PC-3 (cell line): Measurements from ENCODE around the gene CXorf49B. TPM values are rescaled to one million over a fixed set of nuclear protein-coding genes. Genes with fewer than 3 reads are reported as not detected.

Source experiments
- ATAC-seq: fragments of 200-7000 bp; cut with Tn5 transposase; 2 replicates; pipeline ENCODE4 v1.9.1; 2020; ENCODE audit warnings: mild to moderate bottlenecking, moderate library complexity
- BruUV-seq: library from RNA; stranded (reverse); fragments of 400-500 nt; replicated peaks from 2 replicates; lab custom pipeline; 2021; lab: Mats Ljungman, UMichigan
- CTCF ChIA-PET: fragments of 300-600 bp; sonication (Branson Sonifier 250); formaldehyde crosslinking; loops from one replicate; lab custom pipeline; 2022; ENCODE audit warnings: antibody characterized with exemption; lab: Charles Lee
- POLR2A ChIA-PET: fragments of 300-600 bp; sonication (Branson Sonifier 250); formaldehyde crosslinking; loops from one replicate; lab custom pipeline; 2022; ENCODE audit warnings: antibody characterized with exemption; ENCODE audit not compliant: unreplicated experiment; lab: Charles Lee
- DNase-seq: peaks from one replicate; pipeline ENCODE4 v3.0.0-alpha.2; 2015
- H2AFZ ChIP-seq: fragments of 300-600 bp; sonication (generic); 2 replicates; pipeline ENCODE4 v1.6.0; 2016; ENCODE audit warnings: antibody characterized with exemption, low read length
- H3F3A ChIP-seq: fragments of 300-600 bp; sonication (generic); one replicate; pipeline ENCODE4 v1.6.0; 2017; ENCODE audit warnings: antibody characterized with exemption, low read length, control low read depth, mild to moderate bottlenecking; ENCODE audit not compliant: unreplicated experiment
- H3K27ac ChIP-seq: fragments of 300-600 bp; sonication (generic); 2 replicates; pipeline ENCODE4 v1.5.1; 2016; ENCODE audit warnings: mild to moderate bottlenecking, low read length
- H3K27me3 ChIP-seq: fragments of 300-600 bp; sonication (generic); 2 replicates; pipeline ENCODE4 v1.6.1; 2016; ENCODE audit warnings: low read length, mixed read lengths
- H3K36me3 ChIP-seq: fragments of 300-600 bp; sonication (generic); 2 replicates; pipeline ENCODE4 v1.6.1; 2016; ENCODE audit warnings: low read depth, mixed run types, low read length, mixed read lengths
- H3K4me1 ChIP-seq: fragments of 300-600 bp; sonication (generic); 2 replicates; pipeline ENCODE4 v1.5.1; 2016; ENCODE audit warnings: low read length; ENCODE audit not compliant: insufficient read depth
- H3K4me2 ChIP-seq: fragments of 300-600 bp; sonication (generic); 2 replicates; pipeline ENCODE4 v1.6.0; 2016; ENCODE audit warnings: low read length
- H3K4me3 ChIP-seq: fragments of 300-600 bp; sonication (generic); 2 replicates; pipeline ENCODE4 v1.5.1; 2016; ENCODE audit warnings: mild to moderate bottlenecking, low read length, mixed read lengths
- H3K79me2 ChIP-seq: fragments of 300-600 bp; sonication (generic); 2 replicates; pipeline ENCODE4 v1.6.1; 2017; ENCODE audit warnings: low read length, mixed read lengths
- H3K9ac ChIP-seq: fragments of 300-600 bp; sonication (generic); 2 replicates; pipeline ENCODE4 v1.6.0; 2016; ENCODE audit warnings: mild to moderate bottlenecking, low read length
- H3K9me2 ChIP-seq: fragments of 300-600 bp; sonication (generic); replicated peaks from 2 replicates; pipeline ENCODE4 v1.6.1; 2016; ENCODE audit warnings: mixed run types, low read length, mixed read lengths
- H3K9me3 ChIP-seq: fragments of 300-600 bp; sonication (generic); 2 replicates; pipeline ENCODE4 v1.6.1; 2016; ENCODE audit warnings: low read length, mixed read lengths
- H4K20me1 ChIP-seq: fragments of 300-600 bp; sonication (generic); 2 replicates; pipeline ENCODE4 v1.6.1; 2016; ENCODE audit warnings: low read length, mixed read lengths
- EZH2 ChIP-seq: fragments of 300-600 bp; sonication (generic); IDR thresholded peaks from one replicate; pipeline ENCODE4 v1.6.1; 2017; ENCODE audit warnings: antibody characterized with exemption, mild to moderate bottlenecking, low read length; ENCODE audit not compliant: unreplicated experiment
- EZH2phosphoT487 ChIP-seq: fragments of 300-600 bp; sonication (generic); IDR thresholded peaks from 2 replicates; pipeline ENCODE4 v1.6.1; 2018; ENCODE audit warnings: mild to moderate bottlenecking, antibody characterized with exemption, low read length, borderline replicate concordance
- intact Hi-C: fragments of 100-400 bp; cut with micrococcal nuclease; formaldehyde crosslinking; loops from 2 replicates; pipeline ENCODE4 v1.9.0; 2023
- total RNA-seq: library from RNA; depleted of rRNA; stranded (reverse); fragments of >200 nt; gene quantifications from 2 replicates; pipeline ENCODE4 v1.2.3, GENCODE V29; 2014
- TF ChIP-seq, protein P1 (sequence below): fragments of 300-600 bp; sonication (generic); conservative IDR thresholded peaks from 2 replicates; pipeline ENCODE4 v1.5.1; 2017; ENCODE audit warnings: antibody characterized with exemption, low read depth, mild to moderate bottlenecking, low read length

Gene CXorf49B
- total RNA-seq, 1 experiment from 2014 or later, result not detected

- no peaks in the 10 kb centered on the region for H3K36me3 ChIP-seq
- H3K4me3 ChIP-seq, result no peak overlapping the region
- ChIA-PET CTCF (no interaction called here), POLR2A (no interaction called here)
- peaks cover 10% of the 10 kb centered on the region for H3K4me1 ChIP-seq
- intact Hi-C loops, result no loop called here
- TF ChIP-seq, protein P1, sequence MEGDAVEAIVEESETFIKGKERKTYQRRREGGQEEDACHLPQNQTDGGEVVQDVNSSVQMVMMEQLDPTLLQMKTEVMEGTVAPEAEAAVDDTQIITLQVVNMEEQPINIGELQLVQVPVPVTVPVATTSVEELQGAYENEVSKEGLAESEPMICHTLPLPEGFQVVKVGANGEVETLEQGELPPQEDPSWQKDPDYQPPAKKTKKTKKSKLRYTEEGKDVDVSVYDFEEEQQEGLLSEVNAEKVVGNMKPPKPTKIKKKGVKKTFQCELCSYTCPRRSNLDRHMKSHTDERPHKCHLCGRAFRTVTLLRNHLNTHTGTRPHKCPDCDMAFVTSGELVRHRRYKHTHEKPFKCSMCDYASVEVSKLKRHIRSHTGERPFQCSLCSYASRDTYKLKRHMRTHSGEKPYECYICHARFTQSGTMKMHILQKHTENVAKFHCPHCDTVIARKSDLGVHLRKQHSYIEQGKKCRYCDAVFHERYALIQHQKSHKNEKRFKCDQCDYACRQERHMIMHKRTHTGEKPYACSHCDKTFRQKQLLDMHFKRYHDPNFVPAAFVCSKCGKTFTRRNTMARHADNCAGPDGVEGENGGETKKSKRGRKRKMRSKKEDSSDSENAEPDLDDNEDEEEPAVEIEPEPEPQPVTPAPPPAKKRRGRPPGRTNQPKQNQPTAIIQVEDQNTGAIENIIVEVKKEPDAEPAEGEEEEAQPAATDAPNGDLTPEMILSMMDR, result no peak
- TF ChIP-seq EZH2 (no peak), EZH2phosphoT487 (no peak)
- peak overlapping the region; percentile 64 for H2AFZ ChIP-seq
- no peaks in the 10 kb centered on the region for H4K20me1 ChIP-seq
- no peaks in the 10 kb centered on the region for H3K79me2 ChIP-seq
- no peaks in the 10 kb centered on the region for H3F3A ChIP-seq
- ATAC-seq (peak; percentile 93), DNase-seq (peak; percentile 88)
- H3K27ac ChIP-seq, result 0 out of 2 replicates have a peak overlapping the region, but pooled peaks have one; percentile 29
- H3K9me2 ChIP-seq, result no peaks in the 10 kb centered on the region
- H3K9ac ChIP-seq, result no peak overlapping the region
- peaks cover 13% of the 10 kb centered on the region; the same call in 1 of the 2 replicates for H3K27me3 ChIP-seq
- peak overlapping the region; percentile 75 for H3K4me2 ChIP-seq
- no TSS peak for BruUV-seq
- H3K9me3 ChIP-seq, result no peaks in the 10 kb centered on the region
These were observed 46.7 kb downstream of the CXorf49B start for GRCh38 chrX:71809886-71810285.

- CTCF ChIA-PET, result no interaction called here
- Histone ChIP-seq H3K4me3 (no peak overlapping the region), H3F3A (no peaks in the 10 kb centered on the region), H3K9me2 (no peaks in the 10 kb centered on the region), H2AFZ (no peak overlapping the region), H3K4me2 (no peak overlapping the region), H3K9ac (no peak overlapping the region), H3K9me3 (no peaks in the 10 kb centered on the region), H3K79me2 (no peaks in the 10 kb centered on the region), H3K27ac (no peak overlapping the region), H3K36me3 (no peaks in the 10 kb centered on the region), H4K20me1 (no peaks in the 10 kb centered on the region), H3K4me1 (peaks cover 9% of the 10 kb centered on the region), H3K27me3 (peaks cover 24% of the 10 kb centered on the region; the same call in 1 of the 2 replicates)
- ATAC-seq (no peak), DNase-seq (no peak)
- no TSS peak for BruUV-seq
- intact Hi-C loops, result no loop called here
- POLR2A ChIA-PET, result no interaction called here
- TF ChIP-seq, protein P1, result no peak
- no peak for TF ChIP-seq EZH2phosphoT487
- TF ChIP-seq EZH2, result no peak
These were observed 51.2 kb downstream of the CXorf49B start for GRCh38 chrX:71814123-71814912.
